ELR (cell line): ENCODE data around the gene DEPDC7.
"Not testable (repeated sequence)": the region's sequence is repeated elsewhere in the genome, so short reads cannot be mapped to it uniquely, and the experiment has no call there.

Experiments
- DNase-seq: peaks from one replicate; pipeline ENCODE4 v3.0.0-alpha.2; 2015; ENCODE audit warnings: low read depth

The DEPDC7 gene

GRCh38 chr11:33025339-33025722, 9.7 kb downstream of the DEPDC7 start:
- no peak for DNase-seq

- DNase-seq: peak; percentile 53
These were observed 11.6 kb downstream of the DEPDC7 start for GRCh38 chr11:33027233-33027632.

- peak; percentile 35 for DNase-seq
These were observed 12.3 kb downstream of the DEPDC7 start for GRCh38 chr11:33027846-33028536.

GRCh38 chr11:33028537-33028914, 12.8 kb downstream of the DEPDC7 start:
- DNase-seq: no peak

- not testable (repeated sequence) for DNase-seq
These were observed 13.5 kb downstream of the DEPDC7 start for GRCh38 chr11:33029218-33029617.

- DNase-seq: no peak
These were observed 17.8 kb downstream of the DEPDC7 start for GRCh38 chr11:33033493-33033892.

- DNase-seq: no peak
These were observed 19.3 kb downstream of the DEPDC7 start for GRCh38 chr11:33035011-33035410.

GRCh38 chr11:33039274-33040032, 23.8 kb downstream of the DEPDC7 start, which contains the start of gene TCP11L1:
TCP11L1 (plus strand) TSS chr11:33039572; CDS start chr11:33043774, 4,202 bp downstream.
- peak; percentile 92 for DNase-seq

GRCh38 chr11:33040033-33040861, 24.6 kb downstream of the DEPDC7 start:
- peak; percentile 46 for DNase-seq

GRCh38 chr11:33040862-33041453, 25.3 kb downstream of the DEPDC7 start:
- no peak for DNase-seq

GRCh38 chr11:33043221-33043830, 27.6 kb downstream of the DEPDC7 start:
- DNase-seq: peak; percentile 58

- peak; percentile 89 for DNase-seq
These were observed 28.6 kb downstream of the DEPDC7 start for GRCh38 chr11:33044285-33044756.

- DNase-seq: peak; percentile 54
These were observed 30.0 kb downstream of the DEPDC7 start for GRCh38 chr11:33045551-33046255.

- peak; percentile 20 for DNase-seq
These were observed 33.0 kb downstream of the DEPDC7 start for GRCh38 chr11:33048701-33049100.

- DNase-seq: not testable (repeated sequence)
These were observed 34.1 kb downstream of the DEPDC7 start for GRCh38 chr11:33049565-33050408.

- DNase-seq: no peak
These were observed 36.6 kb downstream of the DEPDC7 start for GRCh38 chr11:33052231-33052630.

- no peak for DNase-seq
These were observed 39.7 kb downstream of the DEPDC7 start for GRCh38 chr11:33055375-33055774.

- DNase-seq: no peak
These were observed 41.6 kb downstream of the DEPDC7 start for GRCh38 chr11:33057284-33057683.

- DNase-seq: no peak
These were observed 43.8 kb downstream of the DEPDC7 start for GRCh38 chr11:33059331-33060007.
